ENCODE results near the gene AK1.
"Not testable (repeated sequence)": the region's sequence is repeated elsewhere in the genome, so short reads cannot be mapped to it uniquely, and the experiment has no call there.

The AK1 gene

DNA sequence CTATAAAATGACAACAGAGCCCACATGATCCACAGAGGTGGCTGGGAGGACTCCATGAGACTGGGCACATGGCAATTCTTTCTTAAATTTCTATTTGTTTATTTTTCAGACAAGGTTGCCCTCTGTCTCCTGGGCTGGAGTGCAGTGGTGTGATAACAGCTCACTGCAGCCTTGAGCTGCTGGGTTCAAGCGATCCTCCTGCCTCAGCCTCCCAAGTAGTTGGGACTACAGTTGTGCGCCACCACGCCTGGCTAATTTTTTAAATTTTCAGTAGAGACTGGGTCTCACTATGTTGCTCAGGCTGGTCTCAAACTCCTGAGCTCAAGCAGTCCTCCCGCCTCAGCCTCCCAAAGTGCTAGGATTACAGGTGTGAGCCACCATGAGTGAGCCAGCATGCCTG lies 31.9 kb downstream of the AK1 start:
- DNase-seq = not testable (repeated sequence)

DNA sequence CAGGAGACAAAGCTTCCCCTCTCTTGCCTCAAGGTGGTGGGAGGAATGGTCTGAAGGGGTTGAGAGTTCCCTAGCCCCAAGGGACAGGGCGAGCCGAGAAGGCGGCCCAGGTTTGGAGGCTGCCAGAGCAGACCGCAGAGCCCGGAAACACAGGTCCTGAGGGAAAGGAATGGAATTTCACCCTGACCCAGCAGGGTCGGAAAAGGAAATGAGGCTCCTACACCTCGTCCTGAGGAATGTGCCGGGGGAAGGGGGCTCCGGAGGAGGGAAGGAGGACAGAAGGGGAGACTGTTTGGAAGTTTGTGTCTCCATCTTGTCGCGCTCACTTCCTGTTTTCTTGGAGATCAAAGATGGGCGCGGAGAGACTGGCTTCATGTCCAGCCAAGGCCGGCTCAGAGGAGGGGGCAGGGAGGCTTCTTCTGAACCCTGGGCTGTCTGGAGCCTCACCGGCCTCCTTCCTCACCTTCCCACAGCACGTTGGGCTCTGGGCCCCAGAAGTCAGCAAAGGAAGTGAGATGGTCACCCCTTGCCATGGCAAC lies 32.6 kb downstream of the AK1 start:
- DNase-seq = no peak

GRCh38 chr9:127841087-127841835 lies 36.2 kb downstream of the AK1 start:
- no peak for DNase-seq

DNA sequence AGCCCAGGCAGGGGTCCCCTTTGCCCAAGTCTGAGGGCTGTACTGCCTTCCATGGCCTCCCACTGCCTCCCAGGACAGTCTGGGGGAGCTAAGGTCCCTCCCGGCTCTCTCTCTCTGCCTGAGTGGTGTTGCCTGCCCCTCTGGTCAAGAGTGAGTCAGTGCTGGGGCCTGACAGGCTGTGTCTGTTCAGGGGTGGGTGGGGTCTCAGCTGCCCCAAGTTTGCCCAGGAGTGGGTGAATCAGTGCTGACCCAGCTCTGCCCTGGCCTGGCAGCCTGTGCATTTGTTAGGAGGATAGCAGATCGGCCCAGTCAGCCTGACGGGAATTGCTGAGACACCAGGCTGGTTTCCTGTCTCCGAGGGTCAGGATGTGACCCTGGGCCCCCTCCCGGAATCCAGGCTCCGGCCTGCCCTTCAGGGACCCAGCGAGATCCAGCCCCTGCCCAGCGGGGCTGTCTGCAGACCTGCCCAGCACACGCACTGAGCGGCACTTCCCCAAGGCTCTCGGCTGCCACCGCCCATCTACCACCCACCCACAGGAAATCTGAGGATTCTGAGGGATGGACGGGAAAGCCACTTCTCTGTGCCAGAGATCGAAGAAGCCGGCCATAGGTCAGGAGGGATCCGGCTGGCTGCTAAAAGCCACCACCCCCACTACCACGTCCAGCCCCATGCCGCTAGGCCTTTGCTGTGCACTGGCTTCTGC lies 38.9 kb downstream of the AK1 start:
- no peak for DNase-seq

- no peak for DNase-seq
These were observed 40.1 kb downstream of the AK1 start for GRCh38 chr9:127837346-127837745.

DNA sequence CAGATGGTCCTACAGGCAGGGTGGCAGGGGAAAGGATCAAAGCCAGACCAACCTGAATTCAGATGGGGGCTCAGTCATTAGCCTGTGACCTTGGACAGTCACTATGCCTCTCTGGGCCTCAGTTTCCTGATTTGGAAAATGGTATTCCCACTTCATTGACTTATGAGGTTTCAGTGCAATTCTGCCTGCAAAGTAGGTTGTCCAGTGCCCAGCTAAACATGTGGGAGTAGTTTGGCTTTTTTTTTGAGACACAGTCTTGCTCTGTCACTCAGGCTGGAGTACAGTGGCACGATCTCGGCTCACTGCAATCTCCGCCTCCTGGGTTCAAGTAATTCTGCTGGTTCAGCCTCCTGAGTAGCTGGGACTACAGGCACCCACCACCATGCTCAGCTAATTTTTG lies 40.9 kb downstream of the AK1 start:
- DNase-seq = not testable (repeated sequence)

GRCh38 chr9:127835991-127836516 lies 41.4 kb downstream of the AK1 start:
- DNase-seq = no peak

DNA sequence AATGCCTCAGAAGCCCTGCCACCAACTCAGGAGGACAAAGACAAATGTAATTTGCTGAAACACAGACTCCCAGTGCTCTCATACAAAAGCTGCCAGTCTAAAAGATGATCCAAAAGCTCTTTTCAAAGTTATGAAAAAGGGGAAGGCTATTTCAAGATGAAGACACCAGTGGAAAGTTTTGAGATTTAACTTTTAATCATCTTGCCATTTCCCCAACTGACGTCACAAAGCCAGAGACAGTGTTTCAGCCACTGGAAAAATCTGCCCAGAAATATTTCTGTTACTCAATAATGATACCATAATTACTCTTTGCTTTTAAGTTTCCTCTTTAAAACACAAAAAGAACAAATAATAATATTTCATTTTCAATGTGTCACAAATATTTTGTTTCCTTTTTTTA lies 43.9 kb downstream of the AK1 start:
- DNase-seq = no peak

- DNase-seq = no peak
These were observed 45.2 kb downstream of the AK1 start for GRCh38 chr9:127832248-127832647.

- DNase-seq = no peak
These were observed 48.1 kb downstream of the AK1 start for GRCh38 chr9:127829205-127829906.

GRCh38 chr9:127828262-127829031 lies 49.0 kb downstream of the AK1 start:
- DNase-seq = peak; percentile 45

DNA sequence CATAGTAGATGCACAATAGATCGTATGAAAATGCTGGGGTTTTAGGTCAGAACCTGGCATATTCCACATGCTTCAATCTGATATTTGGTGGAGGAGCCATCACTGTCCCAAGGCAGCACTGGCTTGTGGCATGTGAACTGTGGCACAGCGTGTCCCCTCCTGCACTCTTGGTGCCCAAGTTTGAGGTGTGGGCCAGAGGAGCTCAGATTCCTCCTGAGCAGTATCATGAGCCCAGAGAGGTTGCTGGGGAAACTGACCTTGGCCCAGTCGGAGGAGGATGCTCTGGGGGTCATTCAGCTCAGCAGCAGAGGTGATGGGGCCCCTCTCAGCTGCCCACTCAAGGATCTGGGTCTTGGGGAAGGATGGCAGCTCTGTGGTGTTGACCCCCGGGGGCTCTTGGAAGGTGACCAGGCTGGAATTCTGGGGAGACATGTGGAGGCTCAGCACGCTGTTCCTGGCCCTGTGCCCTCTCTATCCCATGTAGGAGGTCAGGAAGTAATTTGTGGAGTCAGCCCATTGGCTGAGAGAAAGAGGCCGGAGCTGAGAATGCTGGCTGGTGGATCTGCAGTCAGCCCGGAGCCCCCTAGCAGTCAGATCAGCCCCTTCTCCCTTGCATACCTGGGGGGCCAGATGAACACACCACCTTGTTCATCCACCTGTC lies 51.1 kb downstream of the AK1 start:
- no peak for DNase-seq

- no peak for DNase-seq
These were observed 52.0 kb downstream of the AK1 start for GRCh38 chr9:127825319-127826051.

DNA sequence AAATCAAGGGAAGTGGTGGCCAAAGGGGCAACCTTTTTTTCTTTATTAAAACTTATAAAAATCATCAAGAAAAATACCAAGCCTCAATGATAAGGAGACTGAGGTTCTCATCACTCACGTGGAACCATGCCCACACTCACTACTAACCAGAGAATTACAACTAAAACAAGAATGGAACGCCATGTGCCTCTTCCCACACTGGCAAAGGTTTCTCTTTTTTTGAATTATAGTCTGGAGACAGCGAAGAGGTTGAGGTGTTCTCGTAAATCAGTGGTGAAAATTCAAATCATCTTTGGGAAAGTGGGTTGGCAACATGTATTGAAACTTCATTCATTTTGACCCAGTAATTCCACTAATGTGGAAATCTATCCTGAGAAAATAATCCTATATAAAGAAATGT lies 55.4 kb downstream of the AK1 start:
- DNase-seq = no peak

DNA sequence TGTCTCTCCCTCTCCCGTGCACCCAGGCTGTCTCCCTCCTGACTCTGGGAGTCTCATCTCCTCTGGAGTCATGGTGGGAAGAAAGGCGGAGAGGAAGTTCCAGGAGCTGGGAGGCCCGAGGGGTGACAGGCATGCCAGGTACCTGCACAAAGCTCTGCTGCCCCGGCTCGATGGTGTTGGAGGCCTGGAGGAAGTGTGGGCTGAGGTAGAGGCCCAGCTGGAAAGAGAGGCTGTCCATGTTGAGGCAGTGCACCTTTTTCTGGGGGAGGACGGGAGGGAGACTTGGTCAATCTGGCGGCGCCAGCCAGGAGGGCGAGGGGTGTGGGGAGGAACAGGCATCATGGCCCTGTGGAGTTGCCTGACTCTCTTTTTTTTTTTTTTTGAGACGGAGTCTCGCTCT lies 58.9 kb downstream of the AK1 start:
- no peak for DNase-seq

DNA sequence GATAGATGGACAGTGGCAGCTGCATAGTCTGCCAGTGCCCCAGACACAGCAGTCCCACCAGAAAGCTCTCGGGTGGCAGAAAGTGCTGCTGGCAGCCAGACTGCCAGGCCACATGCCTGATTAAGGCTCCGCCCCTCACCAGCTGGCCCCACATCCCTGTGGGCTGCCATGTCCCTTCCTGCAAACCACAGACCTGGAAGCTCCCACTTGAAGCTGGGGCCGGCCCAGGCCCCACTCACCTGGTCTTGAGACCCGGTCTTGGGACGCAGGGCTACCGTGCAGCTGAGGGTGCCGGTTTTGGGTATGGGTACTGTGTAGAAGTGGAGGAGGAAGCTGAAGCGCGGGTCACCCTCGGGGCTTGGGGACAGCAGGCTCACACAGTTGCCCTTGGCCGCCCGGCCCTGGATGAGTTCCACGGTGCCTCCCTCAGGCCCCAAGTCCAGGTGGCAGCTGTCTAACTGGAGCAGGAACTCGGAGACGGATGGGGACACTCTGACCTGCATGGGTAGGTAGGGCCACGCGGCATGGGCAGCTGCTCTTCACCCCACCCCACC lies 59.5 kb downstream of the AK1 start:
- no peak for DNase-seq

- DNase-seq = no peak
These were observed 60.7 kb downstream of the AK1 start for GRCh38 chr9:127816728-127817127.
